Activated CD8-positive, alpha-beta T cell treated with anti-CD3 and anti-CD28 coated beads for 36 hours (primary cell): Measurements from ENCODE around the gene TRIM59. TPM values are rescaled to one million over a fixed set of nuclear protein-coding genes. Genes with fewer than 3 reads are reported as not detected.

Experiments used
- ATAC-seq: fragments of 200-7000 bp; cut with Tn5 transposase; one replicate; pipeline ENCODE4 v1.10.0; 2021; ENCODE audit warnings: mild to moderate bottlenecking, moderate library complexity
- CTCF ChIA-PET: fragments of 350-600 bp; sonication (Branson Sonifier 250); formaldehyde crosslinking; loops from one replicate; lab custom pipeline; 2021; ENCODE audit warnings: antibody characterized with exemption; lab: Charles Lee
- POLR2A ChIA-PET: fragments of 350-600 bp; sonication (Branson Sonifier 250); formaldehyde crosslinking; loops from one replicate; lab custom pipeline; 2021; ENCODE audit warnings: antibody characterized with exemption; lab: Charles Lee
- DNase-seq: peaks from one replicate; pipeline ENCODE4 v3.0.0-alpha.2; 2020
- H3K27ac Mint-ChIP-seq: one replicate; pipeline ENCODE4 v1.8.0; 2021; ENCODE audit warnings: mild to moderate bottlenecking, mixed read lengths
- H3K27me3 Mint-ChIP-seq: one replicate; pipeline ENCODE4 v1.8.0; 2021; ENCODE audit warnings: mixed read lengths
- H3K36me3 Mint-ChIP-seq: one replicate; pipeline ENCODE4 v1.8.0; 2021; ENCODE audit warnings: low read depth, mixed read lengths
- H3K4me1 Mint-ChIP-seq: one replicate; pipeline ENCODE4 v1.8.0; 2021; ENCODE audit warnings: low read depth, mixed read lengths
- H3K4me3 Mint-ChIP-seq: one replicate; pipeline ENCODE4 v1.8.0; 2021; ENCODE audit warnings: mild to moderate bottlenecking, moderate library complexity, mixed read lengths
- H3K9me3 Mint-ChIP-seq: one replicate; pipeline ENCODE4 v1.8.0; 2021; ENCODE audit warnings: mixed read lengths
- CTCF ChIP-seq: fragments of 200-600 bp; IDR thresholded peaks from one replicate; pipeline ENCODE4 v1.8.0; 2022; ENCODE audit warnings: antibody characterized with exemption, mild to moderate bottlenecking
- intact Hi-C: fragments of 100-400 bp; cut with micrococcal nuclease; formaldehyde crosslinking; loops from one replicate; pipeline ENCODE4 v1.10.0; 2022
- total RNA-seq, 2 experiments: library from RNA; stranded (reverse); gene quantifications; one replicate each; pipeline ENCODE4 v1.2.3, GENCODE V29; 2021

TRIM59 gene
- total RNA-seq, 2 experiments from 2014 or later, result 27.0 to 27.8 TPM

GRCh38 chr3:160447544-160447943 is 2.0 kb downstream of the TRIM59 start:
- Mint-ChIP-seq H3K4me1 (peaks cover 29% of the 10 kb centered on the region), H3K4me3 (peak overlapping the region; percentile 21), H3K27me3 (no peaks in the 10 kb centered on the region), H3K9me3 (peaks cover 2% of the 10 kb centered on the region), H3K27ac (no peak overlapping the region), H3K36me3 (peaks cover 38% of the 10 kb centered on the region)
- no peak for DNase-seq
- intact Hi-C loops, result loop anchor here (5.0 kb wide), 2 partner anchors 40 to 310 kb away; partner anchors contain the start of gene PPM1L
- no peak for TF ChIP-seq CTCF
- ATAC-seq, result no peak
- ChIA-PET CTCF (interaction anchor here (1.2 kb wide), 1 partner anchor 28 kb away, joined by 3 read pairs; no protein-coding TSS in a partner anchor), POLR2A (interaction anchor here (1.8 kb wide), 1 partner anchor 11 kb away, joined by 5 read pairs; no protein-coding TSS in a partner anchor)

GRCh38 chr3:160446522-160447056 is 3.0 kb downstream of the TRIM59 start:
- H3K36me3 Mint-ChIP-seq, result peaks cover 44% of the 10 kb centered on the region
- peaks cover 34% of the 10 kb centered on the region for H3K4me1 Mint-ChIP-seq
- no peak for TF ChIP-seq CTCF
- H3K27ac Mint-ChIP-seq, result no peak overlapping the region
- POLR2A ChIA-PET, result interaction anchor here (1.4 to 1.8 kb wide), 2 partner anchors 10 to 45 kb away, joined by 5 read pairs; no protein-coding TSS in a partner anchor
- intact Hi-C loops, result loop anchor here (5.0 kb wide), 2 partner anchors 41 to 311 kb away; partner anchors contain the start of gene PPM1L
- peak overlapping the region; percentile 27 for H3K4me3 Mint-ChIP-seq
- peaks cover 2% of the 10 kb centered on the region for H3K9me3 Mint-ChIP-seq
- H3K27me3 Mint-ChIP-seq, result no peaks in the 10 kb centered on the region
- ATAC-seq, result no peak
- CTCF ChIA-PET, result no interaction called here
- no peak for DNase-seq

GRCh38 chr3:160445854-160446253 is 3.7 kb downstream of the TRIM59 start:
- intact Hi-C loops, result loop anchor here (5.0 kb wide), 2 partner anchors 41 to 311 kb away; partner anchors contain the start of gene PPM1L
- peaks cover 45% of the 10 kb centered on the region for H3K36me3 Mint-ChIP-seq
- ChIA-PET CTCF (no interaction called here), POLR2A (interaction anchor here (1.4 kb wide), 1 partner anchor 44 kb away, joined by 5 read pairs; no protein-coding TSS in a partner anchor)
- H3K4me3 Mint-ChIP-seq, result no peak overlapping the region
- no peak for DNase-seq
- H3K4me1 Mint-ChIP-seq, result peaks cover 34% of the 10 kb centered on the region
- no peak for ATAC-seq
- no peaks in the 10 kb centered on the region for H3K27me3 Mint-ChIP-seq
- no peak overlapping the region for H3K27ac Mint-ChIP-seq
- peaks cover 2% of the 10 kb centered on the region for H3K9me3 Mint-ChIP-seq
- no peak for TF ChIP-seq CTCF

- Mint-ChIP-seq H3K9me3 (peaks cover 6% of the 10 kb centered on the region), H3K27ac (no peak overlapping the region), H3K4me1 (peaks cover 38% of the 10 kb centered on the region), H3K27me3 (no peaks in the 10 kb centered on the region), H3K36me3 (peaks cover 55% of the 10 kb centered on the region), H3K4me3 (no peak overlapping the region)
- ChIA-PET CTCF (interaction anchor here (0.8 to 1.1 kb wide), 2 partner anchors 31 to 35 kb away, joined by 3 read pairs; no protein-coding TSS in a partner anchor), POLR2A (interaction anchor here (1.2 kb wide), 1 partner anchor 45 kb away, joined by 3 read pairs; the partner anchor contains the start of gene SMC4)
- intact Hi-C loops, result loop anchor here (5.0 kb wide), 1 partner anchor 42 kb away; no protein-coding TSS in a partner anchor
- no peak for TF ChIP-seq CTCF
- DNase-seq (no peak), ATAC-seq (no peak)
Measured at GRCh38 chr3:160444411-160444810, 5.2 kb downstream of the TRIM59 start.

- intact Hi-C loops, result loop anchor here (5.0 kb wide), 1 partner anchor 38 kb away; no protein-coding TSS in a partner anchor
- TF ChIP-seq CTCF, result no peak
- H3K4me1 Mint-ChIP-seq, result peaks cover 46% of the 10 kb centered on the region
- H3K4me3 Mint-ChIP-seq, result no peak overlapping the region
- H3K36me3 Mint-ChIP-seq, result peaks cover 68% of the 10 kb centered on the region
- H3K27me3 Mint-ChIP-seq, result no peaks in the 10 kb centered on the region
- ATAC-seq (no peak), DNase-seq (no peak)
- ChIA-PET POLR2A (interaction anchor here (1.0 to 1.4 kb wide), 2 partner anchors 19 to 41 kb away, joined by 3 to 4 read pairs; partner anchors contain the start of gene SMC4), CTCF (interaction anchor here (1.4 kb wide), 1 partner anchor 27 kb away, joined by 3 read pairs; no protein-coding TSS in a partner anchor)
- peaks cover 4% of the 10 kb centered on the region for H3K9me3 Mint-ChIP-seq
- no peak overlapping the region for H3K27ac Mint-ChIP-seq
Measured at GRCh38 chr3:160440687-160441086, 8.9 kb downstream of the TRIM59 start.
